ENCODE data around the gene PHC2.
"Not testable (repeated sequence)": the region's sequence is repeated elsewhere in the genome, so short reads cannot be mapped to it uniquely, and the experiment has no call there.

The PHC2 gene

GRCh38 chr1:33317946-33318345 is 112.9 kb downstream of the PHC2 start:
- TF ChIP-seq CTCF (IDR thresholded peaks at IDR 0.05; ENCODE audit: low read depth, low read length), result no peak
- H3K4me3 ChIP-seq (replicated peaks in 1 of 2; ENCODE audit: low read depth in 2 of 2, low read length in 2 of 2), result no peak overlapping the region
- DNase-seq (ENCODE audit: low read depth in 2 of 2), result no peak

DNA sequence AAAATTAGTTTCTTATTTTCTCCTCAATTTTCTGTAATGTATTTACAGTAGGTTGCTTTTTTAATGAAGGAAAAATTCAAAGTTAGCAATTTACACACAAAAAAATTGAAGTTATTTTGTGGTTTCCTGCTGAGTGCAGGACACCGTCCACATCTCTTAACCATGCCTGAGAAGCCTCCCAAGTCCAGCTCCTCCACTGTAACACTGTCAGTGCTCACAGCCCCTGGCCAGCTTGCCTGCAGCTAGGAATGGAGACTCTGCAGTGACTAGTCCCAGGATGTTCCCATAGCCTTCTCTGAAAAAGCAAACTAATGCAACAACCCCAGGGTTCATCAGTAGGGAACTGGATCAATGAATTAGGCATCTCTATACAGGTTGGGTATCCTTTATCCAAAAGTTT is 113.5 kb downstream of the PHC2 start:
- DNase-seq (ENCODE audit: low read depth in 2 of 2), result no peak
- H3K4me3 ChIP-seq (replicated peaks in 1 of 2; ENCODE audit: low read depth in 2 of 2, low read length in 2 of 2), result no peak overlapping the region
- TF ChIP-seq CTCF (IDR thresholded peaks at IDR 0.05; ENCODE audit: low read depth, low read length), result no peak

DNA sequence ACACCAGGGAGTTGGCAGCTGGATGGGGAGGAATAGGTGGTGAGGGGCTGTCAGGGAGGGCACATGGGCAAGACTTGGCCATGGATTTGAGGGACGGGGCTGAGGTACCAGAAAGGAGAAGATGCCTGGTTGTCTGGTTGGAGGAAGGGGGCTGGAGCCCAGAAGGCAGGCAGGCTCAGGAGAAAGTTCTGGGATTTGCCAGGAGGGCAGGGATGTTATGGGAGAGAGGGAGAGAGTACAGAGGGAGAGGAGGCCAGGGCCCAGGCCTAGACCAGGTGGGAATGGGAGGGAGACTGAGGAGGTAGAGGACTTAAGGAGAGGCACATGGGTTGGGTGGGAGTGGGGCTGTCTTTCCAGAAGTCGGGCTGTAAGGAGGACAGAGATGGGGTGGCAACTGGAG is 114.3 kb downstream of the PHC2 start:
- H3K4me3 ChIP-seq (replicated peaks in 1 of 2; ENCODE audit: low read depth in 2 of 2, low read length in 2 of 2), result no peak overlapping the region
- DNase-seq (ENCODE audit: low read depth in 2 of 2), result no peak
- no peak for TF ChIP-seq CTCF (IDR thresholded peaks at IDR 0.05; ENCODE audit: low read depth, low read length)

- H3K4me3 ChIP-seq (replicated peaks in 1 of 2; ENCODE audit: low read depth in 2 of 2, low read length in 2 of 2), result no peak overlapping the region
- no peak for DNase-seq (ENCODE audit: low read depth in 2 of 2)
- no peak for TF ChIP-seq CTCF (IDR thresholded peaks at IDR 0.05; ENCODE audit: low read depth, low read length)
These were observed 116.5 kb downstream of the PHC2 start for GRCh38 chr1:33314416-33314815.

DNA sequence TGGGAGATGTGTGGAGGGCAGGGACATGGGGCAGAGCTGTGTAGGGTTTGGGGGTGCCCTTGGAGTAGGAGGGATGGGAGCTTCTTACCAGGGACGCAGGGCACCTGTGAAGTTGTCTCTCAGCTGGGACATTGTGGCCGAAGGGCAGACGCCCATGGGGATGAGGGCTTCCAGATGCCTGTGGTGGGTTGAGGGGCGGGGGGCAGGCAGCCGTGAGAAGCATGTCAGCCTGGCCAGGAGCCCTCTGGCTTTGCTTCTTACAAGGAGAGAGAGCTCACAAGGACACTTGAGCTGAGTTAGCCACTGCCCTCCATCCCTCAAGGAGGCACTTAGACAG is 118.5 kb downstream of the PHC2 start:
- no peak for DNase-seq (ENCODE audit: low read depth in 2 of 2)
- no peak for TF ChIP-seq CTCF (IDR thresholded peaks at IDR 0.05; ENCODE audit: low read depth, low read length)
- no peak overlapping the region for H3K4me3 ChIP-seq (replicated peaks in 1 of 2; ENCODE audit: low read depth in 2 of 2, low read length in 2 of 2)

DNA sequence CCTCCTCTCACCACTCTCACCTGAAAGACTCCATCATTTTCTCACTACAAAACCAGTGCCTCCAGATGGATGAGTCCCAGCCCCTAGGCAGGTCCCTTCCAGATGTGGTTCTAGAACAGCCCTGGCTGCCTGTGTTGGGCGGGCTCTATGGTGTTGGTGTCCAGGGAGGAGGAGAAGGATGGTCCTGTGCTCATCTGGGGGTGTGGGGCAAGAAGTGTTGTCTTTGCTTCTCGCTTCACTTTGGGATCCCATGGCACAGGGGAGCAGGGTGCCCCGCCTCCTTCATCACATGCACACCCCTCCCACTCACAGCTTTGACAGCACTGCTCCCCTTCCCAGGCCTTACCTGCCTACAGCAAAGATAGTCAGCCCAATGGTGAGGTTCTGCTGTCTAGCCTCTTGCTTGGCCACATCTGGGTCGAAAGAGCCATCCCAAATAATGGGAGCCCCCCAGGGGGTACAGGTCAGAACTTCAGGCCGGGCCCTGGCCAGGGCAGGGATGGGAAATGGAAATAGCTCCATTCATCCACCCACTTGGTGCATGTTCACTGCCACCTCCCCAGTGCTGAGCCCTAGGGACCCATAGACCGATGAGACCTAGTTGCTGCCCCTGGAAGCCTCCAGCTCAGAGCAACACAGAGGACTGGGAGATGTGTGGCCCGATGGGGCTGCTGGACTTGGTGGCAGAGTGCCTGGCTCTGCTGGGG is 119.0 kb downstream of the PHC2 start:
- TF ChIP-seq CTCF (IDR thresholded peaks at IDR 0.05; ENCODE audit: low read depth, low read length), result no peak
- DNase-seq (ENCODE audit: low read depth in 2 of 2), result no peak
- H3K4me3 ChIP-seq (replicated peaks in 1 of 2; ENCODE audit: low read depth in 2 of 2, low read length in 2 of 2), result no peak overlapping the region

GRCh38 chr1:33310702-33311101 is 120.2 kb downstream of the PHC2 start:
- no peak for TF ChIP-seq CTCF (IDR thresholded peaks at IDR 0.05; ENCODE audit: low read depth, low read length)
- no peak overlapping the region for H3K4me3 ChIP-seq (replicated peaks in 1 of 2; ENCODE audit: low read depth in 2 of 2, low read length in 2 of 2)
- DNase-seq (ENCODE audit: low read depth in 2 of 2), result no peak

- DNase-seq (ENCODE audit: low read depth in 2 of 2); H3K4me3 ChIP-seq (replicated peaks in 1 of 2; ENCODE audit: low read depth in 2 of 2, low read length in 2 of 2): not testable (repeated sequence)
These were observed 121.5 kb downstream of the PHC2 start for GRCh38 chr1:33309351-33309750.
